ENCODE measurements around the gene EEPD1. TPM values are rescaled to one million over a fixed set of nuclear protein-coding genes. Genes with fewer than 3 reads are reported as not detected.

The EEPD1 gene
- total and polyA plus RNA-seq, 9 donors, result 5.6 to 16.6 (median 11.5) TPM

- intact Hi-C loops (cut with DNase I), result no loop called here
- Histone ChIP-seq H3K9me3 (no peaks in the 10 kb centered on the region), H3K36me3 (no peaks in the 10 kb centered on the region), H3K4me3 (no peak overlapping the region), H3K27ac (peak overlapping the region; percentile 21 to 59), H3K4me1 (ENCODE audit: insufficient read depth) (peaks cover 14% of the 10 kb centered on the region), H3K27me3 (no peaks in the 10 kb centered on the region)
- no peak for DNase-seq
- TF ChIP-seq EP300 (IDR thresholded peaks at IDR 0.05) (no peak), CTCF (IDR thresholded peaks at IDR 0.05) (no peak), POLR2A (IDR thresholded peaks at IDR 0.05) (no peak)
Measured at GRCh38 chr7:36208426-36208825, 55.4 kb downstream of the EEPD1 start.

- WGBS, 3 donors, result 86 to 88% (median 86%) methylated on average over 9 of the region's 9 CpGs
- Histone ChIP-seq H3K9me3 (no peaks in the 10 kb centered on the region), H3K27me3 (no peaks in the 10 kb centered on the region), H3K4me3 (no peak overlapping the region), H3K4me1 (ENCODE audit: insufficient read depth) (peaks cover 14% of the 10 kb centered on the region), H3K27ac (no peak overlapping the region), H3K36me3 (no peaks in the 10 kb centered on the region)
- intact Hi-C loops (cut with DNase I), result no loop called here
- no peak for DNase-seq
- TF ChIP-seq POLR2A (IDR thresholded peaks at IDR 0.05) (no peak), EP300 (IDR thresholded peaks at IDR 0.05) (no peak), CTCF (IDR thresholded peaks at IDR 0.05) (no peak)
Measured at GRCh38 chr7:36208997-36209813, 56.2 kb downstream of the EEPD1 start.

- peaks cover 14% of the 10 kb centered on the region for H3K4me1 ChIP-seq (ENCODE audit: insufficient read depth)
- no peaks in the 10 kb centered on the region for H3K27me3 ChIP-seq
- no peak overlapping the region for H3K27ac ChIP-seq
- no peaks in the 10 kb centered on the region for H3K36me3 ChIP-seq
- 40 to 51% (median 48%) methylated on average over 5 of the region's 5 CpGs for WGBS, 3 donors
- H3K4me3 ChIP-seq, result no peak overlapping the region
- intact Hi-C loops (cut with DNase I), result no loop called here
- TF ChIP-seq CTCF (IDR thresholded peaks at IDR 0.05), result no peak
- TF ChIP-seq POLR2A (IDR thresholded peaks at IDR 0.05), result no peak
- TF ChIP-seq EP300 (IDR thresholded peaks at IDR 0.05), result no peak
- no peak for DNase-seq
- no peaks in the 10 kb centered on the region for H3K9me3 ChIP-seq
Measured at GRCh38 chr7:36209814-36210183, 56.7 kb downstream of the EEPD1 start.

DNA sequence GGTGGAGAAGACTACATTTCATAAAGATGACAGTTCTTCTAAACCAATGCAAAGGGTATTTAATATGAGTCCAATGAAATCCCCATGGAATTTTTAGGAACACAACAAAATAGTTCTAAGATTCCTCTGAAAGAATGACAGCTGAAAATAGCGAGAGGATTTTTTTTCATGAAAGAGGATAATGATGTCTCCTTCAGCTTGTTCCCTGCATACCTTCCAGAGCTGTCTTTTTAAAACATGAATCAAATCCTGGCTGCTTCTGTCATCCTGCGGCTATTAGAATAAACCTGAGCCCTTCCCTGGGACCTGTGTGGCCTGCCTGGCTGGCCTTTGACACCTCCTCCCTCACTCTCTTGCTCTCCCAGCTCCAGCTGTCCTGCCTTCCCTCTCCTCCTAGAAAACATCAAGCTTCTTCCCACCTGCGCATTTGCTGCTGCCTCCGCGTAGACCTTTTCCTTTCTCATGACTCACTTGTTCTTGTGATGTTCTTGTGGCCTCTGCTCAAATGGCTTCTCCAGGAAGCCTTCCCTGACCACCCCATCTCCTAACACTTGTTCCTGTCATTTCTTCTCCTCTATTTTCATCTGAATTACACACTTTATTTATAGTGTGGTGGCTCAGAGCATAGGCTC, 57.4 kb downstream of the EEPD1 start:
- Histone ChIP-seq H3K4me1 (ENCODE audit: insufficient read depth) (peaks cover 14% of the 10 kb centered on the region), H3K27ac (no peak overlapping the region), H3K4me3 (no peak overlapping the region), H3K36me3 (no peaks in the 10 kb centered on the region), H3K9me3 (no peaks in the 10 kb centered on the region), H3K27me3 (no peaks in the 10 kb centered on the region)
- intact Hi-C loops (cut with DNase I), result no loop called here
- DNase-seq, result no peak
- WGBS, 3 donors, result 68 to 76% (median 71%) methylated on average over 5 of the region's 5 CpGs
- no peak for TF ChIP-seq EP300 (IDR thresholded peaks at IDR 0.05)
- TF ChIP-seq POLR2A (IDR thresholded peaks at IDR 0.05), result no peak
- no peak for TF ChIP-seq CTCF (IDR thresholded peaks at IDR 0.05)

All from ovary (tissue), 9 donors.